B cell (primary cell): ENCODE data around the gene FKBP11. TPM values are rescaled to one million over a fixed set of nuclear protein-coding genes. Genes with fewer than 3 reads are reported as not detected.

Experiments used
- ATAC-seq: fragments of 200-7000 bp; cut with Tn5 transposase; one replicate; pipeline ENCODE4 v1.10.0; 2021; ENCODE audit warnings: low read depth, mild to moderate bottlenecking, moderate number of reproducible peaks, moderate library complexity
- CTCF ChIA-PET: fragments of 350-600 bp; sonication (Branson Sonifier 250); formaldehyde crosslinking; loops from one replicate; lab custom pipeline; 2021; ENCODE audit warnings: antibody characterized with exemption, inconsistent platforms; lab: Charles Lee
- POLR2A ChIA-PET: fragments of 350-600 bp; sonication (Branson Sonifier 250); formaldehyde crosslinking; loops from one replicate; lab custom pipeline; 2021; ENCODE audit warnings: antibody characterized with exemption; lab: Charles Lee
- DNase-seq: peaks from one replicate; pipeline ENCODE4 v3.0.0; 2013
- H2AFZ ChIP-seq: 2 replicates; pipeline ENCODE4 v1.6.1; 2012; ENCODE audit warnings: mild to moderate bottlenecking, low read depth, low read length; ENCODE audit not compliant: insufficient read depth, poor library complexity, severe bottlenecking
- H3K27ac ChIP-seq, 2 donors: 1 replicate in 1 of 2; 2 replicates in 1 of 2; pipeline ENCODE4 v1.5.1; 2012 to 2013; ENCODE audit warnings: low read length in 2 of 2, mild to moderate bottlenecking in 2 of 2, moderate library complexity in 1 of 2
- H3K27me3 ChIP-seq, 4 experiments: fragments of 200-600 bp in 1 of 4; sonication (generic) in 1 of 4; replicated peaks in 1 of 4; 1 replicate in 2 of 4; 2 replicates in 2 of 4; pipeline versions ENCODE4 v1.6.1 to v1.7.0; 2013 to 2016; ENCODE audit warnings: low read length in 3 of 4, mild to moderate bottlenecking in 2 of 4, mixed read lengths in 1 of 4, moderate library complexity in 1 of 4; ENCODE audit not compliant: insufficient read depth in 4 of 4, control insufficient read depth in 3 of 4; ENCODE audit errors: control extremely low read depth in 1 of 4
- H3K36me3 ChIP-seq, 2 experiments: replicated peaks in 1 of 2; 1 replicate in 1 of 2; 2 replicates in 1 of 2; pipeline versions ENCODE4 v1.6.1 to v1.7.1; 2013; ENCODE audit warnings: low read length in 1 of 2; ENCODE audit not compliant: insufficient read depth in 2 of 2, control insufficient read depth in 1 of 2; ENCODE audit errors: control extremely low read depth in 1 of 2, extremely low read depth in 1 of 2
- H3K4me1 ChIP-seq, 2 donors: fragments of 200-600 bp in 1 of 2; sonication (generic) in 1 of 2; 1 replicate in 1 of 2; 2 replicates in 1 of 2; pipeline versions ENCODE4 v1.5.1 to v1.6.1; 2013 to 2017; ENCODE audit warnings: low read length in 2 of 2; ENCODE audit not compliant: control insufficient read depth in 2 of 2, insufficient read depth in 2 of 2
- H3K4me2 ChIP-seq: replicated peaks from 2 replicates; pipeline ENCODE3; 2012; ENCODE audit warnings: mild to moderate bottlenecking, low read depth, low read length; ENCODE audit not compliant: poor library complexity, severe bottlenecking
- H3K4me3 ChIP-seq, 5 experiments: fragments of 200-600 bp in 1 of 5; sonication (generic) in 1 of 5; 1 replicate in 3 of 5; 2 replicates in 2 of 5; pipeline versions ENCODE4 v1.5.1 to v1.7.0; 2011 to 2016; ENCODE audit warnings: low read length in 4 of 5, mild to moderate bottlenecking in 4 of 5, low read depth in 2 of 5, control low read depth in 1 of 5, moderate library complexity in 1 of 5; ENCODE audit not compliant: insufficient read depth in 1 of 5; ENCODE audit errors: control extremely low read depth in 1 of 5, extremely low read depth in 1 of 5
- H3K79me2 ChIP-seq: fragments of 200-600 bp; sonication (generic); one replicate; pipeline ENCODE4 v1.6.0; 2016; ENCODE audit warnings: low read length; ENCODE audit not compliant: control insufficient read depth, insufficient read depth
- H3K9ac ChIP-seq: fragments of 200-600 bp; sonication (generic); 2 replicates; pipeline ENCODE4 v1.6.1; 2017; ENCODE audit warnings: mild to moderate bottlenecking, low read length, moderate library complexity
- H3K9me3 ChIP-seq, 3 donors: one replicate each; pipeline versions ENCODE4 v1.6.1 to v1.7.1; 2013; ENCODE audit warnings: low read length in 2 of 3; ENCODE audit not compliant: control insufficient read depth in 2 of 3, insufficient read depth in 1 of 3; ENCODE audit errors: control extremely low read depth in 1 of 3
- H4K20me1 ChIP-seq: 2 replicates; pipeline ENCODE4 v1.6.0; 2012; ENCODE audit warnings: mild to moderate bottlenecking, low read length; ENCODE audit not compliant: insufficient read depth, control insufficient read depth, poor library complexity, severe bottlenecking
- H3K27ac Mint-ChIP-seq: one replicate; pipeline ENCODE4 v1.8.0; 2021; ENCODE audit warnings: mixed read lengths
- H3K27me3 Mint-ChIP-seq: one replicate; pipeline ENCODE4 v1.8.0; 2021; ENCODE audit warnings: mixed read lengths
- H3K4me1 Mint-ChIP-seq: one replicate; pipeline ENCODE4 v1.8.0; 2021; ENCODE audit warnings: mixed read lengths
- H3K4me3 Mint-ChIP-seq: one replicate; pipeline ENCODE4 v1.8.0; 2021; ENCODE audit warnings: mixed read lengths
- H3K9me3 Mint-ChIP-seq: one replicate; pipeline ENCODE4 v1.8.0; 2022; ENCODE audit warnings: mixed read lengths; ENCODE audit not compliant: insufficient read depth
- EZH2 ChIP-seq: IDR thresholded peaks from 2 replicates; pipeline ENCODE4 v1.6.1; 2012; ENCODE audit warnings: borderline replicate concordance, low read depth, mild to moderate bottlenecking, moderate library complexity, low read length; ENCODE audit not compliant: insufficient read depth, poor library complexity, severe bottlenecking
- WGBS: methylation state at CpG from one replicate; pipeline ENCODE4 v1.1.5; 2013; ENCODE audit warnings: missing lambda C conversion rate; ENCODE audit not compliant: insufficient coverage; 5-methylcytosine and 5-hydroxymethylcytosine counted together
- intact Hi-C: fragments of 100-400 bp; cut with micrococcal nuclease; formaldehyde crosslinking; loops from one replicate; pipeline ENCODE4 v1.10.0; 2022
- polyA plus RNA-seq: library from polyadenylated mRNA; depleted of rRNA; stranded (reverse); fragments of >200 nt; gene quantifications from 2 replicates; pipeline ENCODE4 v1.2.3, GENCODE V29; 2012
- total RNA-seq, 2 donors: library from RNA; stranded (reverse); fragments of 120-200 nt in 1 of 2; gene quantifications; 1 replicate in 1 of 2; 2 replicates in 1 of 2; pipeline versions ENCODE4 v1.2.3 to v1.2.4, GENCODE V29; 2013 to 2022
- TF ChIP-seq, protein P1 (sequence below): fragments of 200-600 bp; IDR thresholded peaks from one replicate; pipeline ENCODE4 v1.8.0; 2022; ENCODE audit warnings: antibody characterized with exemption, mild to moderate bottlenecking

The FKBP11 gene
- total and polyA plus RNA-seq, 2 donors (not counting 1 experiment from before 2014, with no cell fraction given), result 26.7 to 52.5 TPM

DNA sequence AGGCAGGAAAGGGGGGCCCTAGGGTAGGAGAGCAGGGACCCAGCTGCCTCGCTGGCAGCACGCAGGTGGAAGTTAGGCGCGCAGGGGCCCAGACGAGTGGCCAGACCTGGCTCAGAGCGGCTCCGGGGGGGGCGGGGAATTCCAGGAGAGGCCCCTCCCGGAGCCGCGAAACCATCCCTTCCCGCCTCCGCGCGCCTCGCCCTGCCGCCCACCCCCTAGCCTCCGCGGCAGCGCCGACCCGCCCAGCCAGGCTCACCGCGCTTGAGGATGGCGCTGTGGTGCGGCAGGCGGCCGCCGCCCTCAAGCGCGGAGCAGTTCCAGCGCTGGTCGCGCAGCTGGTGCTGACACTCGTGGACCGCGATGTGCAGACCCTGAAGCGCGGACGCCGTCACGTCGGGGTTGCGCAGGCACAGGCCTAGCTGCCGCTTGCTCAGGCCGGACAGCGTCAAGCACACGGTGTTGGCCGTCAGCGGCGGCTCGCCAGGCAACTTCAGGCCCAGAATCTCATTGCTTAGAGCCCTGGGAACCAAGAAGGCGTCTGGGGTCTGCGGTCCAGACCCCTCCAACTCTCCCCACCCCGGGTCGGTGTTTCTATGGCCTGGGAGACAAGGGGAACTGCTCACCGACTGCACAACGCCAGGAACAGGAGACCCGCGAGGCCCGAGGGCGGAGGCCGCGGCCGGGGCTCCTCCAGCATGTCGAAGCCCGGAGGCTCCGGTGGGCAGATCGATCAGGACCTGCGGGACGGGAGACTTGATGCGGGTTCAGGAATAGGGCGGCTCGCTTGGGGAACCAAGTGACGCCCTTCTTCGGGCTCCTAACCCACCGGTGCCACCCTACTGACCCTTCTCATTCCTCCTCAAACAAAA lies 44.8 kb upstream of the FKBP11 start:
- Histone ChIP-seq H3K79me2 (no peaks in the 10 kb centered on the region), H2AFZ (peak overlapping the region; percentile 57), H3K9ac (peak overlapping the region; percentile 34), H3K4me1 (peaks cover 47 to 51% of the 10 kb centered on the region in 2 donors), H3K4me3 (peak overlapping the region in 4 of 5 experiments; percentile 8 to 34 (median 28)), H3K27ac (no peak overlapping the region), H4K20me1 (peaks cover 27% of the 10 kb centered on the region), H3K9me3 (peaks cover 0 to 25% (median 0%) of the 10 kb centered on the region in 3 donors), H3K36me3 (no peaks in the 10 kb centered on the region), H3K4me2 (peak overlapping the region; percentile 76), H3K27me3 (peaks cover 0 to 51% (median 40%) of the 10 kb centered on the region in 4 experiments)
- POLR2A ChIA-PET, result interaction anchor here (0.6 to 3.1 kb wide), 4 partner anchors 10 to 24 kb away, joined by 4 to 9 read pairs (median 5); partner anchors contain the start of gene ARF3
- DNase-seq (peak; percentile 70), ATAC-seq (peak; percentile 63)
- Mint-ChIP-seq H3K27me3 (peaks cover 39% of the 10 kb centered on the region), H3K27ac (no peak overlapping the region), H3K9me3 (no peaks in the 10 kb centered on the region), H3K4me3 (peak overlapping the region; percentile 80), H3K4me1 (peaks cover 40% of the 10 kb centered on the region)
- CTCF ChIA-PET, result interaction anchor here (0.9 to 7.2 kb wide), 6 partner anchors 10 to 122 kb away, joined by 3 to 71 read pairs (median 4); partner anchors contain the start of gene WNT1
- intact Hi-C loops, result loop anchor here (1.0 kb wide), 1 partner anchor 8 kb away; the partner anchor contains the start of gene WNT1
- 7% methylated on average over 73 of the region's 77 CpGs for WGBS
- no peak for TF ChIP-seq EZH2
- TF ChIP-seq, protein P1, sequence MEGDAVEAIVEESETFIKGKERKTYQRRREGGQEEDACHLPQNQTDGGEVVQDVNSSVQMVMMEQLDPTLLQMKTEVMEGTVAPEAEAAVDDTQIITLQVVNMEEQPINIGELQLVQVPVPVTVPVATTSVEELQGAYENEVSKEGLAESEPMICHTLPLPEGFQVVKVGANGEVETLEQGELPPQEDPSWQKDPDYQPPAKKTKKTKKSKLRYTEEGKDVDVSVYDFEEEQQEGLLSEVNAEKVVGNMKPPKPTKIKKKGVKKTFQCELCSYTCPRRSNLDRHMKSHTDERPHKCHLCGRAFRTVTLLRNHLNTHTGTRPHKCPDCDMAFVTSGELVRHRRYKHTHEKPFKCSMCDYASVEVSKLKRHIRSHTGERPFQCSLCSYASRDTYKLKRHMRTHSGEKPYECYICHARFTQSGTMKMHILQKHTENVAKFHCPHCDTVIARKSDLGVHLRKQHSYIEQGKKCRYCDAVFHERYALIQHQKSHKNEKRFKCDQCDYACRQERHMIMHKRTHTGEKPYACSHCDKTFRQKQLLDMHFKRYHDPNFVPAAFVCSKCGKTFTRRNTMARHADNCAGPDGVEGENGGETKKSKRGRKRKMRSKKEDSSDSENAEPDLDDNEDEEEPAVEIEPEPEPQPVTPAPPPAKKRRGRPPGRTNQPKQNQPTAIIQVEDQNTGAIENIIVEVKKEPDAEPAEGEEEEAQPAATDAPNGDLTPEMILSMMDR, result no peak
